ENCODE measurements around the gene MZF1. TPM values are rescaled to one million over a fixed set of nuclear protein-coding genes. Genes with fewer than 3 reads are reported as not detected.

The MZF1 gene
- total RNA-seq, 1 donor from 2014 or later, result 22.3 TPM

- no peak for DNase-seq (ENCODE audit: low read depth)
Observed at GRCh38 chr19:58515259-58515658, 57.9 kb downstream of the MZF1 start.

- no peak for DNase-seq (ENCODE audit: low read depth)
Observed at GRCh38 chr19:58514564-58515022, 58.5 kb downstream of the MZF1 start.

GRCh38 chr19:58513694-58514563, 59.2 kb downstream of the MZF1 start:
- peak; percentile 56 for DNase-seq (ENCODE audit: low read depth)

GRCh38 chr19:58513213-58513693, 59.9 kb downstream of the MZF1 start:
- DNase-seq (ENCODE audit: low read depth), result no peak

Small RNAs within 50 kb of the gene (microRNA-seq; reads per million reads assigned to microRNA genes)
- gene MIR6807, result not detected

Other genes with a start within 250 kb of the MZF1 start
- 2.8 and 3.5 TPM in 2 replicates for gene ZSCAN22, start 246.3 kb downstream of the MZF1 start, total RNA-seq
- gene A1BG, start 219.8 kb downstream of the MZF1 start, total RNA-seq, result 31.5 and 49.6 TPM in 2 replicates
- 1.5 and 1.7 TPM in 2 replicates for gene ZNF497, start 210.6 kb downstream of the MZF1 start, total RNA-seq
- 5.5 and 5.8 TPM in 2 replicates for gene ZNF837, start 192.3 kb downstream of the MZF1 start, total RNA-seq
- 1,152 and 1,471 TPM in 2 replicates for gene RPS5, start 186.1 kb downstream of the MZF1 start, total RNA-seq
- not detected in 2 replicates for gene RNF225, start 177.7 kb downstream of the MZF1 start, total RNA-seq
- 12.7 and 19.4 TPM in 2 replicates for gene ZNF584, start 164.7 kb downstream of the MZF1 start, total RNA-seq
- gene ZNF132, start 133.2 kb downstream of the MZF1 start, total RNA-seq, result 6.1 and 6.9 TPM in 2 replicates
- gene ZNF324B, start 121.7 kb downstream of the MZF1 start, total RNA-seq, result 6.8 and 8.3 TPM in 2 replicates
- 15.0 and 15.3 TPM in 2 replicates for gene ZNF324, start 106.3 kb downstream of the MZF1 start, total RNA-seq
- gene ZNF446, start 97.0 kb downstream of the MZF1 start, total RNA-seq, result 12.6 and 14.1 TPM in 2 replicates
- gene SLC27A5, start 61.3 kb downstream of the MZF1 start, total RNA-seq, result 2.9 and 4.5 TPM in 2 replicates
- 7.2 and 10.9 TPM in 2 replicates for gene ZBTB45, start 53.5 kb downstream of the MZF1 start, total RNA-seq
- 238 and 268 TPM in 2 replicates for gene TRIM28, start 29.3 kb downstream of the MZF1 start, total RNA-seq
- gene CHMP2A, start 18.2 kb downstream of the MZF1 start, total RNA-seq, result 120 and 132 TPM in 2 replicates
- gene UBE2M, start 14.7 kb downstream of the MZF1 start, total RNA-seq, result 76.1 and 92.4 TPM in 2 replicates

Measured in myocyte (in vitro differentiated cells).